H1 (cell line): ENCODE results near the gene PCDHA7. TPM values are rescaled to one million over a fixed set of nuclear protein-coding genes. Genes with fewer than 3 reads are reported as not detected.

Source experiments
- CTCF ChIA-PET: fragments of 300-600 bp; sonication (Branson Sonifier 250); formaldehyde crosslinking; loops from one replicate; lab custom pipeline; 2021; ENCODE audit not compliant: partially characterized antibody; lab: Charles Lee
- POLR2A ChIA-PET: fragments of 300-600 bp; sonication (Branson Sonifier 250); formaldehyde crosslinking; loops from one replicate; lab custom pipeline; 2021; ENCODE audit warnings: inconsistent platforms; ENCODE audit not compliant: partially characterized antibody; lab: Charles Lee
- DNase-seq, 2 experiments: peaks; one replicate each; pipeline versions ENCODE4 v3.0.0 to v3.0.0-alpha.2; 2010 to 2022; ENCODE audit warnings: low spot score in 2 of 2, low read depth in 1 of 2, mixed read lengths in 1 of 2
- FAIRE-seq: peaks from 2 replicates; lab custom pipeline; 2011; peaks lifted over from hg19 to GRCh38; lab: Jason Lieb, UNC
- H2AFZ ChIP-seq: 2 replicates; pipeline ENCODE4 v1.8.1; 2012; ENCODE audit warnings: low read length, inconsistent platforms
- H2AK5ac ChIP-seq: 2 replicates; pipeline ENCODE4 v1.6.1; 2013; ENCODE audit warnings: low read depth, low read length
- H2BK120ac ChIP-seq: replicated peaks from 2 replicates; pipeline ENCODE3; 2013; ENCODE audit warnings: low read depth, low read length, inconsistent platforms
- H2BK12ac ChIP-seq: 2 replicates; pipeline ENCODE4 v1.6.1; 2013; ENCODE audit warnings: low read depth, low read length
- H2BK15ac ChIP-seq: 2 replicates; pipeline ENCODE4 v1.6.1; 2013; ENCODE audit warnings: low read length
- H2BK20ac ChIP-seq: 2 replicates; pipeline ENCODE4 v1.6.1; 2013; ENCODE audit warnings: low read length
- H2BK5ac ChIP-seq: 2 replicates; pipeline ENCODE4 v1.6.1; 2013; ENCODE audit warnings: low read depth, low read length
- H3K14ac ChIP-seq: 2 replicates; pipeline ENCODE4 v1.6.1; 2013; ENCODE audit warnings: inconsistent platforms; ENCODE audit not compliant: insufficient read length
- H3K18ac ChIP-seq: 2 replicates; pipeline ENCODE4 v1.6.1; 2013; ENCODE audit warnings: low read length; ENCODE audit errors: extremely low read depth
- H3K23ac ChIP-seq: 2 replicates; pipeline ENCODE4 v1.6.1; 2013; ENCODE audit warnings: inconsistent platforms; ENCODE audit not compliant: insufficient read length
- H3K23me2 ChIP-seq: 2 replicates; pipeline ENCODE4 v1.6.1; 2013; ENCODE audit warnings: low read depth, low read length
- H3K27ac ChIP-seq: 2 replicates; pipeline ENCODE4 v1.6.1; 2011; ENCODE audit warnings: low read depth, low read length, inconsistent platforms
- H3K27me3 ChIP-seq, 4 experiments: replicated peaks in 1 of 4; 1 replicate in 1 of 4; 2 replicates in 3 of 4; pipeline versions ENCODE4 v1.6.1 to v1.8.1; 2011 to 2013; ENCODE audit warnings: low read length in 3 of 4, mild to moderate bottlenecking in 3 of 4, inconsistent platforms in 2 of 4, mixed read lengths in 2 of 4, moderate library complexity in 1 of 4; ENCODE audit not compliant: control insufficient read depth in 3 of 4, insufficient read depth in 3 of 4; ENCODE audit errors: extremely low read depth in 1 of 4
- H3K36me3 ChIP-seq, 4 experiments: 2 replicates each; pipeline versions ENCODE4 v1.6.1 to v1.8.1; 2011 to 2013; ENCODE audit warnings: mild to moderate bottlenecking in 4 of 4, low read length in 3 of 4, moderate library complexity in 2 of 4, control low read depth in 1 of 4, inconsistent platforms in 1 of 4; ENCODE audit not compliant: insufficient read depth in 4 of 4, control insufficient read depth in 2 of 4
- H3K4ac ChIP-seq: replicated peaks from 2 replicates; pipeline ENCODE3; 2013; ENCODE audit warnings: low read length, low read depth, mixed read lengths, inconsistent platforms; ENCODE audit not compliant: insufficient read length
- H3K4me1 ChIP-seq, 4 experiments: replicated peaks in 1 of 4; 1 replicate in 1 of 4; 2 replicates in 3 of 4; pipeline versions ENCODE4 v1.6.1 to v1.8.1; 2011 to 2013; ENCODE audit warnings: low read length in 3 of 4, inconsistent platforms in 2 of 4, mixed read lengths in 1 of 4; ENCODE audit not compliant: insufficient read depth in 4 of 4, control insufficient read depth in 3 of 4
- H3K4me2 ChIP-seq, 2 experiments: 2 replicates each; pipeline versions ENCODE4 v1.6.1 to v1.8.1; 2011 to 2013; ENCODE audit warnings: low read depth in 2 of 2, low read length in 2 of 2, control low read depth in 1 of 2, inconsistent platforms in 1 of 2, mild to moderate bottlenecking in 1 of 2; ENCODE audit not compliant: insufficient read depth in 1 of 2
- H3K4me3 ChIP-seq, 4 experiments: fragments of 200-600, 300-600 bp in 1 of 4; sonication (generic), shearing (Covaris generic), sonication (Bioruptor Twin) in 1 of 4; 2 replicates each; pipeline versions ENCODE4 v1.5.1 to v1.8.1; 2011 to 2016; ENCODE audit warnings: low read length in 4 of 4, low read depth in 3 of 4, control low read depth in 2 of 4, inconsistent platforms in 2 of 4, mild to moderate bottlenecking in 2 of 4, mixed read lengths in 1 of 4, moderate library complexity in 1 of 4; ENCODE audit not compliant: insufficient read depth in 2 of 4; ENCODE audit errors: extremely low read depth in 1 of 4
- H3K56ac ChIP-seq: replicated peaks from 2 replicates; pipeline ENCODE3; 2013; ENCODE audit warnings: low read depth, mild to moderate bottlenecking, mixed read lengths, low read length, inconsistent platforms; ENCODE audit not compliant: insufficient read length
- H3K79me1 ChIP-seq: 2 replicates; pipeline ENCODE4 v1.6.1; 2013; ENCODE audit warnings: low read depth, low read length, control low read depth
- H3K79me2 ChIP-seq, 2 experiments: 2 replicates each; pipeline versions ENCODE4 v1.6.1 to v1.8.1; 2012 to 2013; ENCODE audit warnings: low read length in 2 of 2, mild to moderate bottlenecking in 2 of 2, inconsistent platforms in 1 of 2; ENCODE audit not compliant: insufficient read depth in 2 of 2, control insufficient read depth in 1 of 2
- H3K9ac ChIP-seq, 4 experiments: replicated peaks in 1 of 4; 1 replicate in 1 of 4; 2 replicates in 3 of 4; pipeline versions ENCODE4 v1.6.1 to v1.8.1; 2011 to 2013; ENCODE audit warnings: low read depth in 3 of 4, low read length in 3 of 4, control low read depth in 2 of 4, mild to moderate bottlenecking in 2 of 4, moderate library complexity in 2 of 4, inconsistent platforms in 1 of 4; ENCODE audit errors: extremely low read depth in 1 of 4
- H3K9me3 ChIP-seq, 2 experiments: 2 replicates each; pipeline versions ENCODE4 v1.6.1 to v1.8.1; 2012 to 2013; ENCODE audit warnings: mild to moderate bottlenecking in 2 of 2, moderate library complexity in 2 of 2, control low read depth in 1 of 2, inconsistent platforms in 1 of 2, low read depth in 1 of 2, low read length in 1 of 2, mixed read lengths in 1 of 2; ENCODE audit not compliant: insufficient read depth in 2 of 2
- H4K20me1 ChIP-seq, 2 experiments: replicated peaks in 1 of 2; 2 replicates each; pipeline versions ENCODE3 to v1.8.1; 2011 to 2013; ENCODE audit warnings: inconsistent platforms in 2 of 2, low read length in 2 of 2, mild to moderate bottlenecking in 1 of 2; ENCODE audit not compliant: insufficient read depth in 2 of 2, control insufficient read depth in 1 of 2
- H4K5ac ChIP-seq: 2 replicates; pipeline ENCODE4 v1.6.1; 2013; ENCODE audit warnings: low read length, low read depth, mixed read lengths, inconsistent platforms; ENCODE audit not compliant: insufficient read length
- H4K8ac ChIP-seq: 2 replicates; pipeline ENCODE4 v1.8.0; 2013; ENCODE audit warnings: mild to moderate bottlenecking, moderate library complexity, low read length, inconsistent platforms; ENCODE audit not compliant: insufficient read depth; ENCODE audit errors: extremely low read depth
- H4K91ac ChIP-seq: replicated peaks from 2 replicates; pipeline ENCODE3; 2013; ENCODE audit warnings: low read length, mixed read lengths, inconsistent platforms; ENCODE audit not compliant: insufficient read length
- CHD2 ChIP-seq: IDR thresholded peaks from 2 replicates; pipeline ENCODE4 v1.6.1; 2012; ENCODE audit warnings: low read length, improper control_type of control experiment
- CREB1 ChIP-seq: IDR thresholded peaks from 2 replicates; pipeline ENCODE4 v1.6.1; 2012; ENCODE audit warnings: inconsistent platforms
- CTBP2 ChIP-seq: IDR thresholded peaks from 2 replicates; pipeline ENCODE4 v1.7.0; 2011; ENCODE audit warnings: borderline replicate concordance, mild to moderate bottlenecking, moderate library complexity, mixed read lengths, low read length; ENCODE audit not compliant: insufficient read depth, insufficient read length
- JUND ChIP-seq: IDR thresholded peaks from 2 replicates; pipeline ENCODE4 v1.6.1; 2011; ENCODE audit warnings: mild to moderate bottlenecking, improper control_type of control experiment, low read length
- POLR2AphosphoS5 ChIP-seq: IDR thresholded peaks from 2 replicates; pipeline ENCODE4 v1.6.1; 2011; ENCODE audit warnings: low read depth, low read length
- RFX5 ChIP-seq: IDR thresholded peaks from 2 replicates; pipeline ENCODE4 v1.6.1; 2011; ENCODE audit warnings: low read depth, low read length, improper control_type of control experiment, borderline replicate concordance
- SP1 ChIP-seq: IDR thresholded peaks from 2 replicates; pipeline ENCODE4 v1.6.1; 2011; ENCODE audit warnings: low read depth, low read length
- WGBS, 2 experiments: shearing (Covaris generic) in 1 of 2; methylation state at CpG; one replicate each; pipeline versions ENCODE4 v1.1.6 to v1.1.7; 2013 to 2015; ENCODE audit warnings: low lambda C conversion rate in 2 of 2, mixed read lengths in 2 of 2, inconsistent platforms in 1 of 2, low coverage in 1 of 2, missing lambda C conversion rate in 1 of 2; ENCODE audit not compliant: insufficient replicate concordance in 2 of 2, insufficient coverage in 1 of 2, insufficient read length in 1 of 2; ENCODE audit errors: extremely low coverage in 1 of 2, missing lambda C conversion rate in 1 of 2; 5-methylcytosine and 5-hydroxymethylcytosine counted together
- polyA plus RNA-seq, 7 experiments: library from polyadenylated mRNA; depleted of rRNA in 3 of 7; stranded (reverse) in 5 of 7; unstranded in 2 of 7; fragments of >200 nt in 5 of 7; fragments of 200-250 nt in 2 of 7; gene quantifications; 1 replicate in 5 of 7; 2 replicates in 1 of 7; 4 replicates in 1 of 7; pipeline versions ENCODE4 v1.2.1 to v1.2.3, GENCODE V29; 2011 to 2013; ENCODE audit warnings: missing spikeins in 2 of 7, mixed read lengths in 2 of 7
- total RNA-seq: library from RNA; stranded (reverse); fragmentation: NEBNext Ultra II Directional; extraction: Animal tissue kit (Norgen Biotek cat#: 25700); gene quantifications from 2 replicates; pipeline ENCODE4 v1.2.1, GENCODE V29; 2021

Gene PCDHA7
- total and polyA plus RNA-seq, 2 of the 8 experiments (the other 6 are each of a cell fraction or from before 2014, with no cell fraction given): 0.86 to 1.6 TPM

GRCh38 chr5:140870221-140871201 lies 36.4 kb downstream of the PCDHA7 start:
- peak overlapping the region; percentile 16 for H4K8ac ChIP-seq
- FAIRE-seq (no peak), DNase-seq (no peak)
- no peaks in the 10 kb centered on the region for H3K79me1 ChIP-seq
- H2BK5ac ChIP-seq: no peak overlapping the region
- H4K20me1 ChIP-seq: no peaks in the 10 kb centered on the region
- CTCF ChIA-PET: interaction anchor here (0.8 to 9.3 kb wide), 24 partner anchors 9 to 179 kb away, joined by 3 to 141 read pairs (median 6); partner anchors contain the start of genes PCDHA10, PCDHA4, PCDHA6 and PCDHA8
- H3K79me2 ChIP-seq: peaks cover 0 to 19% of the 10 kb centered on the region in 2 experiments; a peak in 2 of 4 replicates
- H3K56ac ChIP-seq: no peak overlapping the region
- no peaks in the 10 kb centered on the region for H3K27me3 ChIP-seq
- no peak overlapping the region for H3K14ac ChIP-seq
- H4K5ac ChIP-seq: no peak overlapping the region
- no peak overlapping the region for H2BK20ac ChIP-seq
- peaks cover 0 to 15% (median 0%) of the 10 kb centered on the region in 4 experiments; a peak in 3 of 8 replicates for H3K36me3 ChIP-seq
- H2BK12ac ChIP-seq: no peak overlapping the region
- no peak overlapping the region for H4K91ac ChIP-seq
- no peak overlapping the region for H2AFZ ChIP-seq
- no peaks in the 10 kb centered on the region for H3K23me2 ChIP-seq
- no peak overlapping the region for H2BK120ac ChIP-seq
- no peak overlapping the region for H3K4ac ChIP-seq
- H2AK5ac ChIP-seq: no peak overlapping the region
- peaks cover 0 to 13% of the 10 kb centered on the region in 2 experiments; a peak in 1 of 4 replicates for H3K9me3 ChIP-seq
- TF ChIP-seq CHD2: no peak
- TF ChIP-seq CTBP2: no peak
- no peak for TF ChIP-seq JUND
- TF ChIP-seq POLR2AphosphoS5: peak; percentile 26; the same call in 1 of the 2 replicates
- TF ChIP-seq RFX5: no peak
- TF ChIP-seq SP1: no peak
- TF ChIP-seq CREB1: no peak
- no peak overlapping the region for H3K27ac ChIP-seq
- WGBS, 2 experiments: 96% methylated on average over 91 of the region's 114 CpGs; no CpG with 5 or more reads in 1 of the 2 experiments
- no peak overlapping the region for H3K4me3 ChIP-seq
- POLR2A ChIA-PET: interaction anchor here (1.0 to 2.4 kb wide), 4 partner anchors 8 to 181 kb away, joined by 3 to 7 read pairs (median 6); partner anchors contain the start of genes PCDHA10 and PCDHB1
- no peak overlapping the region for H3K9ac ChIP-seq
- H3K18ac ChIP-seq: no peak overlapping the region
- no peak overlapping the region; a peak in 1 of 4 replicates for H3K4me2 ChIP-seq
- H3K4me1 ChIP-seq: no peaks in the 10 kb centered on the region; a peak in 2 of 7 replicates
- no peak overlapping the region for H2BK15ac ChIP-seq
- H3K23ac ChIP-seq: no peak overlapping the region
